ENCODE measurements around the gene GLOD5. TPM values are rescaled to one million over a fixed set of nuclear protein-coding genes. Genes with fewer than 3 reads are reported as not detected.

The GLOD5 gene
- total RNA-seq, 2 donors from 2014 or later = 0.41 TPM; not detected in 1

- 60% methylated on average over 6 of the region's 6 CpGs for WGBS
These were observed 8.7 kb downstream of the GLOD5 start for GRCh38 chrX:48770296-48770695.

GRCh38 chrX:48772602-48773001 lies 11.1 kb downstream of the GLOD5 start:
- DNase-seq (ENCODE audit: low spot score) = no peak
- 85% methylated on average over 5 of the region's 6 CpGs for WGBS
- no peaks in the 10 kb centered on the region for H3K4me1 ChIP-seq (replicated peaks)
- TF ChIP-seq CTCF (IDR thresholded peaks at IDR 0.05) (no peak), POLR2AphosphoS5 (IDR thresholded peaks at IDR 0.05) (no peak), POLR2A (IDR thresholded peaks at IDR 0.05) (no peak)
- no peaks in the 10 kb centered on the region for H3K27me3 ChIP-seq (replicated peaks; ENCODE audit: insufficient read depth)
- H3K4me3 ChIP-seq = no peak overlapping the region
- H3K9me3 ChIP-seq = no peaks in the 10 kb centered on the region
- intact Hi-C loops (cut with DNase I) = no loop called here
- no peak overlapping the region for H3K27ac ChIP-seq
- H3K36me3 ChIP-seq = no peaks in the 10 kb centered on the region

More at GRCh38 chrX:48770296-48770695, 8.7 kb downstream of the GLOD5 start:
- Histone ChIP-seq H3K27me3 (replicated peaks; ENCODE audit: insufficient read depth) (no peaks in the 10 kb centered on the region), H3K36me3 (no peaks in the 10 kb centered on the region), H3K4me3 (no peak overlapping the region), H3K27ac (no peak overlapping the region), H3K4me1 (replicated peaks) (no peaks in the 10 kb centered on the region), H3K9me3 (no peaks in the 10 kb centered on the region)
- intact Hi-C loops (cut with DNase I) = no loop called here
- TF ChIP-seq CTCF (IDR thresholded peaks at IDR 0.05) (no peak), POLR2A (IDR thresholded peaks at IDR 0.05) (no peak), POLR2AphosphoS5 (IDR thresholded peaks at IDR 0.05) (no peak)
- DNase-seq (ENCODE audit: low spot score) = no peak

DNA sequence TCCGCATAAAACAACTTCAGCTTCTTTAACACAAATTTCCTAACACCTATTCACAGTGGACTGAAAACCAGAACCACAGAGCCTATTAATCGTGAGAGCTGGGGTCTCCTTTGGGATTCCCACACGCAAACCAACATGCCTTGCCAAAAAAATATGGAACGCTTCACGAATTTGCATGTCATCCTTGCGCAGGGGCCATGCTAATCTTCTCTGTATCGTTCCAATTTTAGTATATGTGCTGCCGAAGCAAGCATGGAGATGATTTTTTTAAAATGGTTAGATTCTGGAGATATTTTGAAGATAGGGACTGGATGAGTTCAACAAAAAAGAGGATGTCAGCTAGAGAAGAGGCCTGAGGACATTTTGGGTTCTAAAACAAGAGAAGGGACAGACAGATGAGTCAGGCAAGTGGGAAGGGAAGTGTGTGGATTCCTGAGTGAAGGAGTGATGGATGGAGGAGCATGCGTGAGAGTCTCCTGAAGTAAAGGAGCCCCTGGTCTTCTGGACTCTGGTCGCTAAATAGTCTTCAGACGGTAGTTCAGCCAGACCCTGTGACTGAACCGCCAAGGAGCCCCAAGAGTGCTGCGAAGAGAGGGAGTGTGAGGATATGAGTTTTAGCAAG lies 15.4 kb downstream of the GLOD5 start:
- no peak for DNase-seq (ENCODE audit: low spot score)
- no peak for TF ChIP-seq CTCF (IDR thresholded peaks at IDR 0.05)
- 86% methylated on average over 13 of the region's 13 CpGs for WGBS
- H3K4me1 ChIP-seq (replicated peaks) = no peaks in the 10 kb centered on the region
- intact Hi-C loops (cut with DNase I) = no loop called here
- H3K9me3 ChIP-seq = no peaks in the 10 kb centered on the region
- no peaks in the 10 kb centered on the region for H3K36me3 ChIP-seq
- no peaks in the 10 kb centered on the region for H3K27me3 ChIP-seq (replicated peaks; ENCODE audit: insufficient read depth)
- no peak overlapping the region for H3K4me3 ChIP-seq
- no peak overlapping the region for H3K27ac ChIP-seq

DNA sequence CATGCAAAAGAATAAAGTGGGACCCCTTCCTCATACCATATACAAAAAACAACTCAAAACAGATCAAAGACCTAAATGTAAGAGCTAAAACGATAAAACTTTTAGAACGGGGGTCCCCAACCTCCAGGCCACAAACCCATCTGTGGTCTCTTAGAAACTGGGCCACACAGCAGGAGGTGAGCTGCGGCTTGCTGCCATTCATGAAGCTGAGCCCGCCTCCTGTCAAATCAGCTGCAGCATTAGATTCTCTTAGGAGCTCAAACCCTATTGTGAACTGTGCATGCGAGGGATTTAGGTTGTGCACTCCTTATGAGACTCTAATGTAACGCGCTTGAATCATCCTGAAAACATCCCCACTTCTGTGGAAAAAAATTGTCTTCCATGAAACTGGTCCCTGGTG lies 17.9 kb downstream of the GLOD5 start:
- intact Hi-C loops (cut with DNase I) = no loop called here
- Histone ChIP-seq H3K9me3 (no peaks in the 10 kb centered on the region), H3K27ac (no peak overlapping the region), H3K4me3 (no peak overlapping the region), H3K27me3 (replicated peaks; ENCODE audit: insufficient read depth) (no peaks in the 10 kb centered on the region), H3K4me1 (replicated peaks) (no peaks in the 10 kb centered on the region), H3K36me3 (no peaks in the 10 kb centered on the region)
- TF ChIP-seq POLR2A (IDR thresholded peaks at IDR 0.05) (no peak), POLR2AphosphoS5 (IDR thresholded peaks at IDR 0.05) (no peak), CTCF (IDR thresholded peaks at IDR 0.05) (no peak)
- 79% methylated on average over 6 of the region's 7 CpGs for WGBS
- DNase-seq (ENCODE audit: low spot score) = no peak

DNA sequence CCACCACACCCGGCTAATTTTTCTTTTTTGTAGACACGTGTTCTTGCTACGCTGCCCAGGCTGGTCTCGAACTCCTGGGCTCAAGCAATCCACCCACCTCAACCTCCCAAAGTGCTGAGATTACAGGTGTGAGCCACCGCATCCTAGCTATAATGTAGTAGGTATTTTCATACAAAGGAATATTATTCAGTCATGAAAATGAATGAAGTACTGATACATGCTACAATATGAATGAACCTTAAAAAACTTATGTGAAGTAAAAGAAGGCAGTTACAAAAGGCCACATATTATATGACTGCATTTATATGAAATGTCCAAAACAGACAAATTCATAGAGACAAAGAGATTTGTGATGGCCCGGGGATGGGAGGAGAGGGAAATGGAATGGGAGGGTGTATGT lies 20.2 kb downstream of the GLOD5 start:
- 97% methylated on average over 6 of the region's 6 CpGs for WGBS
- Histone ChIP-seq H3K27me3 (replicated peaks; ENCODE audit: insufficient read depth) (no peaks in the 10 kb centered on the region), H3K9me3 (no peaks in the 10 kb centered on the region), H3K27ac (no peak overlapping the region), H3K4me1 (replicated peaks) (no peaks in the 10 kb centered on the region), H3K36me3 (no peaks in the 10 kb centered on the region), H3K4me3 (no peak overlapping the region)
- no peak for DNase-seq (ENCODE audit: low spot score)
- TF ChIP-seq POLR2A (IDR thresholded peaks at IDR 0.05) (no peak), CTCF (IDR thresholded peaks at IDR 0.05) (no peak), POLR2AphosphoS5 (IDR thresholded peaks at IDR 0.05) (no peak)
- intact Hi-C loops (cut with DNase I) = no loop called here

All from prostate gland (tissue), 2 donors.